SH-SY5Y (cell line): Measurements from ENCODE around the gene NT5M.

Experiments used
- GATA2 ChIP-seq: IDR thresholded peaks from 2 replicates; pipeline ENCODE4 v1.6.1; 2011; ENCODE audit warnings: mild to moderate bottlenecking, low read depth, low read length
- GATA3 ChIP-seq: IDR thresholded peaks from 2 replicates; pipeline ENCODE4 v1.6.1; 2011; ENCODE audit warnings: low read depth, mild to moderate bottlenecking, low read length, moderate library complexity

Gene NT5M

GRCh38 chr17:17297217-17297616 lies 6.0 kb upstream of the NT5M start:
- no peak for TF ChIP-seq GATA3
- TF ChIP-seq GATA2 = no peak

GRCh38 chr17:17298108-17298507 lies 5.1 kb upstream of the NT5M start:
- no peak for TF ChIP-seq GATA2
- no peak for TF ChIP-seq GATA3

GRCh38 chr17:17300624-17301568 lies 2.3 kb upstream of the NT5M start:
- TF ChIP-seq GATA2 = no peak

GRCh38 chr17:17303847-17304490 lies 796 bp downstream of the NT5M start:
- TF ChIP-seq GATA2 (no peak), GATA3 (no peak)

GRCh38 chr17:17304521-17304985 lies 1.4 kb downstream of the NT5M start:
- TF ChIP-seq GATA2 (no peak), GATA3 (no peak)

- TF ChIP-seq GATA3 (no peak), GATA2 (no peak)
Measured at GRCh38 chr17:17305281-17305801, 2.2 kb downstream of the NT5M start.

- TF ChIP-seq GATA3 (no peak), GATA2 (no peak)
Measured at GRCh38 chr17:17309356-17309755, 6.2 kb downstream of the NT5M start.

- TF ChIP-seq GATA2 = no peak
Measured at GRCh38 chr17:17313350-17313991, 10.3 kb downstream of the NT5M start.

GRCh38 chr17:17314501-17315071 lies 11.4 kb downstream of the NT5M start:
- no peak for TF ChIP-seq GATA2
- no peak for TF ChIP-seq GATA3

GRCh38 chr17:17315142-17315821 lies 12.1 kb downstream of the NT5M start:
- TF ChIP-seq GATA2 (no peak), GATA3 (no peak)

- no peak for TF ChIP-seq GATA2
- no peak for TF ChIP-seq GATA3
Measured at GRCh38 chr17:17320188-17320910, 17.2 kb downstream of the NT5M start.

GRCh38 chr17:17320911-17321220 lies 17.7 kb downstream of the NT5M start:
- TF ChIP-seq GATA2 (no peak), GATA3 (no peak)
